Renal cortex interstitium (tissue), 11 donors: Measurements from ENCODE around the gene POU4F1. TPM values are rescaled to one million over a fixed set of nuclear protein-coding genes. Genes with fewer than 3 reads are reported as not detected.

ENCODE experiments used
- DNase-seq, 11 donors: peaks; one replicate each; pipeline ENCODE4 v3.0.0-alpha.2; 2013; ENCODE audit warnings: low read depth in 9 of 11, low spot score in 4 of 11; ENCODE audit errors: extremely low read depth in 1 of 11
- polyA plus RNA-seq, 3 donors: library from polyadenylated mRNA; unstranded; fragments of 120-200 nt; gene quantifications; one replicate each; pipeline ENCODE4 v1.2.1, GENCODE V29; 2013; ENCODE audit not compliant: insufficient read length in 3 of 3

POU4F1 gene
- polyA plus RNA-seq, 3 donors: 0.03 to 0.08 (median 0.06) TPM

DNA sequence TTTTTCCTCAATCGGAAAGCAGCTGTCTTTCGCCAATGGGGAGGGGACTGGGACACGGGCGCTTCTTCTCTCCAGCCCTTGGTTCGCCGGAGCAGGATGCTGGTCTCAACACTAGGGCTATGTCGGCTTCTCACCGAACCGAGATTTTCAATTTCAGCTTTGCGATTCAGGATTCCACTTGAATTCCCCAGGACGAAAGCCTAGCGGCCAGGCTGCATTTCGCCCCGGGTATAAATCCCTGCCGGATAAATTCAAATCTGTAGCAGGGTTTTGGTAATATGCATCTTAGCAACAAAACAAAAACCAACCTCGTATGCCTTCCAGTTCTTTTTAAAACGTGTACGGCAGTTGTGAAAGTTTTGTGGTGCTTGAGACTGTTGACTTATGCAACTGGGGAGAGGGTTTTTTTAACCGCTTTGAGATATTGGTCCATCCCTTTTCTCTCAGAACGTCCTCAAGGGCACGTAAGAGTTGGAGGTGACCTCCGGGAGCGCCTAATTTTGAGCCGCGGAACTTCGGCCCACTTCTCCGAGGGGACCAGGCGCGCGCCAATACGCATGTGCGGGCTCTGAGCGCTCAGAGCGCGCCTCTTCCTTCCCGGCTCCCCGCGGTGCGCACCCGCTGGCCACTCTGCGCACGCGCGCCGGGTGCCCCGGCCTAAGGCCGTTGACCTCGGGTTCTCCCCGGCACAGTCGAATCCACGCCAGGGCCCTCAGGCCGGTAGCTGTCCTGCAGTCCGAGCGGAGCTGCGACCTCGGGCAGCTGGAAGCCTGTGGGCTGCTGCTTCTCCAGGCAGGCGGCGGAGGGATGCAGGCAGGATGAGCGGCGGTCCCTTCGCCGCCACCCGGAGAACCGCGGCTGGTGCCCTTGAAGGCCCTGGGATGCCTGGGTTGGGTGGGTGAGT is 7.6 kb downstream of the POU4F1 start:
- DNase-seq: no peak

- no peak for DNase-seq
Observed at GRCh38 chr13:78594456-78594975, 8.8 kb downstream of the POU4F1 start.

- DNase-seq: no peak
Observed at GRCh38 chr13:78593652-78594455, 9.5 kb downstream of the POU4F1 start.

GRCh38 chr13:78593129-78593528 is 10.2 kb downstream of the POU4F1 start:
- DNase-seq: no peak

DNA sequence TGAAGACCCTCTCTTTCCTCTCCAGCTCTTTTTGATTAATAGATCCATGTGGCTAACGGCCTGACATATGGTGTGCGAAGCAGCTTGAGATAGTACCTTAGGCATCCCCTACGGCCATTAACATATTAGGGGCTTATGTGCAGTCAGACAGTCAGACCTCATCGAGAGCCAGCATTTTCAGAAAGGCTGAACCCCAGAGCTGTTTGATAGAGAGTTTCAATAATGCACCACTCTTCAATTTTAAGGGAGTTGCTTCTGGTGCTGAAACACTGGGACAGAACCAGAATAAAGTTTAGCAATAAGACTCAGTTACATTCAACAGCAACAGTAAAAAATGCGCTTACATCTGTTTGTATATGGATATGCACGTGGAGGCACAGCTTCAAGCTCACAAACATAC is 10.8 kb downstream of the POU4F1 start:
- DNase-seq: no peak

DNA sequence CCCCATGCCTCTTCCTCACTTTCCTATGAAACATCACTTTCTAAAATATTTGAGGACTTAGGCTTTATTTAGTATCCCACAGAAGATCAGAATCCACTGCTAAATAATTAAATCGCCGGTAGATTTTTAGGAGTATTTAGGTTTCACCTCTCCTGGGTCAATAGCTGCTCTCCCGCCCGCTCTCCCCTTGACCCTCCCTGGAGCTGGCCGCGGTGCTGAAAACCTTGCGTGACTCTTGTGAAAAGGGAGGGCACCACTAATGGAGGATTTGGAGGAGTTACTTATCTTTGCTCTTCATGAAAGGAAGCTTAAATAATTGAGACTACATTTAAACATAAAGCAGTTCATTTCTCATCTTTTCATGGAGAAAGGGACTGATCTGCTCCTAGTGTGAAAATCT is 14.1 kb downstream of the POU4F1 start:
- peak in 1 of 11 donors; percentile 77 for DNase-seq

DNA sequence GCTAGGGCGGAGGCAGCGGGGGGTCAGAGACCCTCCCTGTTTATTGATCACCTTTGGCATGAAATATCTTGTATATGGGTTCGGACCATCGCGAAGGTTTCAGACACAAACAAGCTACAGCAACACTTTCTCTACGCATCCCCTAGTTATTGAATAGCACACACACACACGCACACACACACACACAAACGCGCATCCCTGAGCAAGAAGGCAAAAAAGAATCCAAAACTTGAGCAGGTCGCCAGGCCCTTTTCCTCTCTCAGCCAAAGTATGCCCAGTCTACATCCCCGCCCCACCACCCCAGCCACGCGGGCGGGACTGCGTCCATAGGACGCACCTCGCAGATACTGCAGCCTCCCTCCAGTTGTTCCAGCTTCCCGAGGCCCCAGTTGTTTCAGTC is 16.0 kb downstream of the POU4F1 start:
- DNase-seq: no peak

- no peak for DNase-seq
Observed at GRCh38 chr13:78586706-78587105, 16.6 kb downstream of the POU4F1 start.

DNA sequence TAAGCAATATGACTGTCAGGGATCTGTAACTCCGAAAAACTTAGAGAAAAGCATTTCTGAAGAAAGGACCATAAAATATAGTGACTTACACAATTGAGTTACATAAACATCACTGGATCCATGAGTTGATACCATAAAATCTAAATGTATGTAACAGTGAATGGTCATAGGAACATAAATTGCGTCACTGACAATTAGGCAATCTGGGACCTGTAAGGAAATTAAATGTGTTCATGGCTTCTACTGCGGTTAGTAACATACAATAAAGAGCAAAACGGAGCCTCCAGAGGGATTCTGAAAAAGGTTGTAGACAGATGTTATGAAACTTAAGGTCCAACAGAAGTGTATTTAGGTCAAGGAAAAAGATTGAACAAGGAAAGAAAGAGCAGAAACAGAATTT is 27.1 kb downstream of the POU4F1 start:
- no peak for DNase-seq

GRCh38 chr13:78572459-78572858 is 30.9 kb downstream of the POU4F1 start:
- DNase-seq: no peak

DNA sequence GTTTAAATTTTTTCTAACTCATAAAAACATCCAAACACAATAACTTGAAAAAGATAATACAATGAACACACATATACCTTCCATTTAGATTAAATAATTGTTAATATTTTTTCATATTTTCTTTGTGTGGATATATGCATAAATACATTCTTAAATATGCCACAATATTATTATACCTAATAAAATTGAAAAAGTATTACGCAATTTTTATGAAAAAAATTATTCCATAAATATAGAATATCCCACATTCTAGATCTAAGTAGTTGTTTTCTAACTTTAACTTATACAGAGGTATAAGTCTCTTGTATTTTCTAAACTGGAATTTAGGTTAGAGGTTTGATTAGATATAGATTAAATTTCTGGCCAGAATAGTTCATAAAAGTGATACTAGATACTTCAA is 34.3 kb downstream of the POU4F1 start:
- no peak for DNase-seq

GRCh38 chr13:78566631-78567030 is 36.7 kb downstream of the POU4F1 start:
- no peak for DNase-seq

DNA sequence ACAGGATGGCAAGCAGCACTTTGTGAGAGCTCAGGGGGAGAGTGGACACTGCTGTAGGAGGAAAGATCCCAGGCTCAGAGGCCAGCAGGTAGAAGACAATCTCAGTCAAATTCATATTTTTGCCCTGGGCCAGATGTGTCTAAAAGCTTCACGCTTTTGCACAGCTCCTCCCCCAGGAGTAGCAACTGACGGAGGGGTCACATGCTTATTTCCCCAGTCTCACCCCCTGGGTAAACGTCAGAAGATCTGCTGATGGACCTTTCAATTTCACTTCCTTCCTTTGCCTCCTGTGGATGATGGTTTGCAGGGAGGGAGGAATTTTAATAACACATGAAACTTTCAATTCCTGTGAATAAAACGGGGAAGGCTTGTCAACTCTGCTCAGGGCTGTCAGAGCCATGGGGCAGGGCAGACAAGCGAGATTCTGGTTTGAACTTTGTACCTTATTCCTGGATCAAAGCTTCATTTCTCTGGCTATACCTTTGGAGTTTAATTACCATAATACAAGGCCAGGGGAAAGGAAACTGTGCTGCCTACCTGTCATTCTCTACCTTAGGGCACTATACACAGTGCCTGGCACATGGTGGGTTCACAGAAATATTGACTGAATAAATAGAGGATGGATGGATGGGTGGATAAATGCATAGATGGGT is 41.0 kb downstream of the POU4F1 start:
- no peak for DNase-seq

Other genes with a start within 250 kb of the POU4F1 start
- 10 to 100 TPM; 19.7 to 25.7 (median 22.9) TPM for gene OBI1, start 55.6 kb upstream of the POU4F1 start, polyA plus RNA-seq